AG04449 (cell line): Measurements from ENCODE around the gene CNOT2.

ENCODE experiments used
- CTCF ChIA-PET: fragments of 350-600 bp; formaldehyde crosslinking; extraction: SDS; loops from one replicate; lab custom pipeline; 2021; ENCODE audit warnings: antibody characterized with exemption; lab: Yijun Ruan, JAX
- POLR2A ChIA-PET: fragments of 400-600, 350-600 bp; formaldehyde crosslinking; extraction: SDS; loops from one replicate; lab custom pipeline; 2020; ENCODE audit warnings: antibody characterized with exemption, inconsistent platforms; lab: Yijun Ruan, JAX
- DNase-seq: peaks from one replicate; pipeline ENCODE4 v3.0.0-alpha.2; 2010; ENCODE audit warnings: low read depth, low spot score
- H3K4me3 ChIP-seq: 2 replicates; pipeline ENCODE4 v1.5.1; 2011; ENCODE audit warnings: low read depth, mild to moderate bottlenecking, control low read depth, low read length
- CTCF ChIP-seq: IDR thresholded peaks from one replicate; pipeline ENCODE4 v1.5.1; 2011; ENCODE audit warnings: mild to moderate bottlenecking, moderate library complexity, low read length, control low read depth, inconsistent platforms; ENCODE audit not compliant: insufficient read depth; ENCODE audit errors: missing control alignments

CNOT2 gene

GRCh38 chr12:70398862-70399261 lies 155.6 kb downstream of the CNOT2 start:
- CTCF ChIA-PET = interaction anchor here (0.7 kb wide), 1 partner anchor 42 kb away, joined by 3 read pairs; no protein-coding TSS in a partner anchor

GRCh38 chr12:70399311-70399710 lies 156.1 kb downstream of the CNOT2 start:
- POLR2A ChIA-PET = no interaction called here
- no peak overlapping the region for H3K4me3 ChIP-seq
- no peak for TF ChIP-seq CTCF
- DNase-seq = no peak
- CTCF ChIA-PET = interaction anchor here (0.7 kb wide), 1 partner anchor 43 kb away, joined by 3 read pairs; no protein-coding TSS in a partner anchor

More at GRCh38 chr12:70398862-70399261, 155.6 kb downstream of the CNOT2 start:
- DNase-seq = no peak
- POLR2A ChIA-PET = no interaction called here
- no peak overlapping the region for H3K4me3 ChIP-seq
- TF ChIP-seq CTCF = no peak

DNA sequence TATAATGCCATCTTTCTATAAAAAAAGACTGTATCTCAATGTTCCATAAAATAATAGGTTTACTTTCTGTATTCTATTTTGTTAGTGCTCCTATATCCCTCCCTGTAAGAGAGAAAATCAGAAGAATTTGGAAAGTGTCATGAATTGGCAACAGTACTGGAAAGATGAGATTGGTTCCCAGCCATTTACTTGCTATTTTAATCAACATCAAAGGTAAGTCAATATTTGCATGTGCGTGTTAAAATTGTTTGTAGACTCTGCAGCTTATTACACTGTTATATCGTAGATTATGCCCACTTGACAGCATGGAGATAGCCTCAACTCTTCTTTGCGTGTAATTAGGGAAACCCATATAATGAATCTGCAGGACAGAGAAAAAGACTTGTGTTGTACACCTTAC lies 156.9 kb downstream of the CNOT2 start:
- ChIA-PET POLR2A (no interaction called here), CTCF (no interaction called here)
- DNase-seq = no peak
- TF ChIP-seq CTCF = no peak
- H3K4me3 ChIP-seq = no peak overlapping the region

- POLR2A ChIA-PET = no interaction called here
- H3K4me3 ChIP-seq = no peak overlapping the region
- CTCF ChIA-PET = no interaction called here
- no peak for TF ChIP-seq CTCF
- DNase-seq = no peak
Measured at GRCh38 chr12:70402597-70402996, 159.4 kb downstream of the CNOT2 start.

DNA sequence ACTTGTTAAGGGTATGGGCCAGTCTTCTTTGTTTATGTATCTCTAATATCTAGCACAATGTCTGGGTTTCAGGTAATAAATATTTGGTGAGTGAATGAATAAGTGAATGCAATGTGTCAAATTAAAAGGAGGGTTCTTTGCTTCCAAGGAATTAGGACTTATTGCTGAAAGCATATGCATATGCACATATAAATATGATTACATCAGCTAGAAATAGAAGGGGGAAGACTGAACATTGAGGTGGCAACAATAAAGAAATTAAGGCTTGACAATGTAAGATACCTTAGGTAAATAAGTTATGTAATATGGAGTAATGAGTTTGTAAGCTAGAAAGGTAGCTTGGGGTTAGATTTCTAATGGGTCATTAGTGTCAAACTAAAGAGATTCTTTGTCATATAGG lies 160.6 kb downstream of the CNOT2 start:
- no peak for DNase-seq
- no peak overlapping the region for H3K4me3 ChIP-seq
- no peak for TF ChIP-seq CTCF
- ChIA-PET POLR2A (no interaction called here), CTCF (no interaction called here)
